ENCODE data around the gene MINAR2.

Gene MINAR2, protein sequence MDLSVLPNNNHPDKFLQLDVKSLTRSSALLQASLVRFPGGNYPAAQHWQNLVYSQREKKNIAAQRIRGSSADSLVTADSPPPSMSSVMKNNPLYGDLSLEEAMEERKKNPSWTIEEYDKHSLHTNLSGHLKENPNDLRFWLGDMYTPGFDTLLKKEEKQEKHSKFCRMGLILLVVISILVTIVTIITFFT

DNA sequence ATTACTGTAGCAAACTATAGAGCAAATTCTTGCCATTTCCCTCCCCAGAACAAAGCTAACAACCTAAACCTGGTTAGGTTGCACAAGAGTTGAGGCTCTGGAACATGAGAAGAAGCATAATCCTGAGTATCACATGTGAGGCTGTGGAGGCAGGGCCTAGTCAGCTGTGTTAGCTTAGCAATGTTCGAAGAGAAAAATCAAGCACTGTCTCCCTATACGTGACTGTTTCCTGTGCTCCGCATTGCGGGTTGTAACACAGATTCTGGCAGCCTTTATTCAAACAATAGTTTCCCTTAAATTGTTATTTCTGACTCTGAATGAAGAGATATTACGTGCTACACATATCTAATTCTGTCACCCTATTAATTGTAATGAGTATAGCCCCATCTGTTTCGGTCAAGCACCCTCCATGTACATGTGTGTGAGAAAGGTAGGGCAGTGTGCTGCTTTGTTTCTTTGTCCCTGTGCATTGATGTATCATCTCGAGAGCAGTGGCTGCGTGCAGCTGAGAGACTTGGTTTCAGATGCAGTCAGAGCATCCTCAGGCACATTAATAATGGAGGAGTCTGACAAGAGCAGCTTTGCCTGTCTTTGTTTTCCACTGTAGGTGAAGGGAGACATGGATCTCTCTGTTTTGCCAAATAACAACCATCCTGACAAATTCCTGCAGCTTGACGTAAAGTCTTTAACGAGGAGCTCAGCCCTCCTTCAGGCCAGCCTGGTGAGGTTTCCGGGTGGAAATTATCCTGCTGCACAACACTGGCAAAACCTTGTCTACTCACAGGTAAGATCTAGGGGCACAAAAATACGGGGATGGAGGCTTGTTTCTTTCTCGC, at the start of gene MINAR2:
Gene MINAR2 (plus strand): TSS at position 523 of the 836 bp plus-strand sequence. CDS start 97 bp downstream, at position 620.
- no peak for DNase-seq

DNA sequence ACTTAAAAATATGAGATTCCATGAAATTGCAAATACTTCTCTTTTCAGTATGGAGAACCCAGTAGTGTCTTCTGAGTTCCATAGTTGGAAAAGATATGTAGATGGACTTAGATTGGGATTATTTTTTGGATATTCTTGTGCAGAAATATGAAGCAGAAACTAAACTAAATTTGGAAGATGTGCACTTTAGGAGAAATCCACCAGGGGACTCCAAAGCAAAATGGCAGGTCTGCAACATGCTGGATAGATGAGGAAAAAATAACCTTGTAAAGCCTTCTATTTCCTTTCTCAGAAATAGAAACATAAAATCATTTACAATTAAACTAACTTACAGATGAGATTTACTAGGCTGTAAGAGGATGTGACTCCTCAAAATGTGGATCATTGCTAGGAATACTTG, 49.2 kb upstream of the MINAR2 start:
- DNase-seq, result no peak

DNA sequence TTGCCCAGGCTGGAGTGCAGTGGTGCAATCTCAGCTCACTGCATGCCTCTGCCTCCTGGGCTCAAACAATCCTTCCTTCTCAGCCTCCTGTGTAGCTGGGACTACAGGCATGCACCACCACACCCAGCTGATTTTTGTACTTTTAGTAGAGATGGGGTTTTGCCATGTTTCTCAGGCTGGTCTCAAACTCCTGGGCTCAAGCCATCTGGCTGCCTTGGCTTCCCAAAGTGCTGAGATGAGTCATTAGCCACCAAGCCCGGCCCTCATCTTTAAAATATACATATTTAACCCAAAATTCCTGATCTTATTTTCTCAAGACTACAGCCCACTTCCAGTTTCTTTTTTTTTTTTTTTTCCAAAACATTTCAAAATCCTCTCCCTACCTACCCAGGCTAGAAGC, 31.7 kb upstream of the MINAR2 start:
- DNase-seq, result no peak

DNA sequence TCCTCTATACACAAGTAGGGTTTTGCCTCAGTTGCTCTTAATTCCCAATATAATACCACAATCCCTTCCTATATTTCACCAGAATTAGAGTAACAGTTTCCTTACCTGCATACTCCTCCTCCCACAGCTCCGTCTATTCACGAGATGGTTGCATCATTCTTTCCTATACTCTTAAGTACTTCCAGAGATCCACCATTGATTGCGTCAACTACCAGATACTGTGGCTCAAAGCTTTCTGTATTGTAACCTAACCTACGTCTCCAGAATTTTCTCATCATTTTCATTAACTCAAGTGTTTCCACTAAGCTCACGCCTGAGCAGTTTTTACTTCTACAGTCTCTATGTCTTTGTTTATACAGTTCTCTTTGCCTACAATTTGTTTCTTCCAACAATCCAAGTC, 31.2 kb upstream of the MINAR2 start:
- no peak for DNase-seq

DNA sequence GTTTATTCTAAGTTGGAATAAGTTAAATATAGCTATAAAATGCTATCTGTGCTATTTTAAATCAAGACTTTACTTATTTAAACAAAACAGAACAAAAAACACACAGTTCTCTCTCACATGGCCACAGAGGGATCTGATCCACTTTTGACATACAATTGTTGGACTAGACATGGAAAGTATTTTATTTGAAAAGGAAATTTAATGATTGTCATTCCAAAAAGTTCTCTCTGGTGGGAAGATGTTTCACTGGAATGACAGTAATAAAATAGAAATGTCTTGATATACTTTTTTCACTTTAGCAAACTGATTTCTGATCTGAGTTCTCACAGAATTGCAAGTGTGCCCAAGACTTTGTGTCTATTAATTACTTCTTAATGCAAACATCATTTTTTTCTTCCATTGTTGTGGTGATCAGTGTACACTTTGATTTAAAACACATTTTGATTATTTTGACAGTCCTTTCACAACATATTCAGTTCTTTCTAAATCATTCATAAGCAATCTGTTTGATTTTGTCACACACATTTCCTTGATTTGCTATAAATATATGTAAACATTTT, 30.1 kb upstream of the MINAR2 start:
- no peak for DNase-seq

DNA sequence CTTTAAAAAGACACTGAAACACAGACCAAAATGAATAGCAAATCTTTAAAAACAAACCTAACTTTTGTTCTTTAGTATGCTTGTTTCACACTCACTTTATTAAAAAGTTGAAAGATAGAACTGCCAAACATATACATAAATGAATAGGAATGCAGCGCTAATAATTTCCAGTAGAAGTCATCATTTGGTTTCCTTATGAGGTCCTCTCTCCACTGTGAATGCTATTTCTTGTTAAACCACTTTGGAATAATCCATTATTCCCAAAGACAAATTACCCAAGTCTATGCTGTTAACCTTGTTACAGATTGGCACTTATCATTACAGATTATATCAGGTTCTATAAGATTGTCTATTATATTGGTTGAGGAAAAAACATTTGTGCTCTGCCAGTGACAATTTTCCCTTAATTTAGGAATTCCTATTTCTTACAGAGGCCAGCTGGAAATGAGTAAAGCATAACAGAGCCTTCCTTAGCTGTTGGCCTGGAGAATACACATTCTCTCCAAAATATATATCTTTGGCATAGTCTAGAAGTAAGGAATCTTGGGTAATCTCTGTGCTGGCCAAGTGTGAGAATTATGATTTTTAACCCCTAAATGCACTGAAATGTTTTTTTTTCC, 29.3 kb upstream of the MINAR2 start:
- DNase-seq, result no peak

DNA sequence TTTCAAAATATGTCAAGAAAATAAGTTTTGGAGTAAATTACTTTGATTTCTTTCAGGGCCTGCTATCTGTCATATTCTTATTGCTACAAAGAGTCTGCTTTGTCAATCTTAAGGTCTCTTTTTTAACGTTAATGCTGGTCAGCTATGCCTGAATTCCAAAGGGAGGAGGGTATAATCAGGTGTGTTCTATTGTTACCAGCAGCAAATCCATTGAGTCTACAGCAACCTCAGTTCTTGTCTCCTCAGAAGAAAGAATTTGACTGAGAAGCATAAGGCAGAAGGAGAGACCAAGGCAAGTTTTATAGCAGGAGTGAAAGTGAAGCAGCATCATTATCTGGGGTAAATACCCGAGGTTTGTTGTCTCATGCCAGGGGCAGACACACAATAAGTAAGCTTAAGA, 23.7 kb upstream of the MINAR2 start:
- no peak for DNase-seq

DNA sequence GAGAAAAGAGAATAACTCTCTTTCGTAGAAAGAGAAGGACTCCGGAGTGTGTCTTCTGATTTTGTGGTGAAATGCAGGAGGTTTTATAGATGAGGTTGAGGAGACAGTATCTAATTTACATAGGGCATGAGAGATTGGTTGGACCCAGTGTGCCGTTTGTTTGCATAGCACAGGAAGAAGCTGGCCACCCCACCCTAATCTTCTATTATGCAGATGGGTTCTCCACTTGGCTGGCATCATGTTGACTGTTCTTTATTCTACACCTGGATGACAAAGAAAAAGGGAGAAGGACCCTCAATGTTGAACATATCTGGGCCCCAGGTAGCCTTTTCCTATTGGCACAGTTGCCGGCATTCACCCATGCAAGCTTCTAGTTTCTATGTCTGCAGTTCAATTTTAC, 23.2 kb upstream of the MINAR2 start:
- no peak for DNase-seq

DNA sequence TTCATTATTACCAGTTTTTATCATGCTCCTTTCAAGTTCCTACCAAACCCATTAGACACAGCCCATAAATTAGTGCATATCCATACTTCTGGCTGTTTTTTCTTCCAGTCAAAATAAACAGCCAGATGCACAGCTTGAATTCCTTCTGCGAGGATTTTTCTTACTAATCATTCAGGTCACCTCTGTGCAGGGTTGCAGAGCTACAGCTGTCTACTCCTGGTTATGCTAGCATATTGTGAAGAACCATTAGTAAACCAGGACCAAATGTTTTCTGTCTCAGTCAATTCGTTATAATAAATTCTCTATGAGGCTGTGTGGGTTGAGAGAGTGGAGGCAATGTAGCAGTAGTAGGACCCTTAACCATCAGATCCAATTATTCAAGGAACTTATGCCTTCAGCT, 8.1 kb upstream of the MINAR2 start:
- DNase-seq, result no peak

DNA sequence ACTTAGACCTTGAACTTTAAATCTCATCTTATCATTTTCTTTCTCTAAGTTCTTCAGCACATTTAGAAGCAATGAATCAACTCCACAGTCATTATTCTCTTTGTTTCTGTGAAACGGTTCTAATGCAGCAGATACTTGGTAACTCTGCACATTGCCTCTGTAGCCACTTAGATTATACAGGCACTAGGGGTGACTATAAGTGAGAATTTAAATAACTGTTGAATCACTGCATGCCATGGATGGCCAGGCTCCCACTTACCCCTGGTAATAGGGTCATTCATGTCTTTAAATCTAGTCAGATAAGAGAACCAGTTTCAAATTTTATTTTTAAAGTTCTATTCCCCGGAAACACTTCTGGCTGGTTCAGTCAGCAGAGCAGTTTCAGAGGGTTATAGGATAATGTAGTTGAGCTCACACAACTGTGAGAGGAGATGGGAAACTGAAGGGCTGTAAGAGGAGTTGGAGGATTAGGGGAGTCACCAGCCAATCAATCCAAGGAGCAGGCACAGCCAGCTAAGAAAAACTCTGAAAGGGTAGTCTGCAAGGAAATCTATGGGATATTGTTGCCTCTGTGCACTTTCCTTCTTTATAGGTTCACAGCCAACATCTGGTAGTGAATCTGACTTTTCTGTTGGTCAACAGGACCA, 4.2 kb upstream of the MINAR2 start:
- no peak for DNase-seq

DNA sequence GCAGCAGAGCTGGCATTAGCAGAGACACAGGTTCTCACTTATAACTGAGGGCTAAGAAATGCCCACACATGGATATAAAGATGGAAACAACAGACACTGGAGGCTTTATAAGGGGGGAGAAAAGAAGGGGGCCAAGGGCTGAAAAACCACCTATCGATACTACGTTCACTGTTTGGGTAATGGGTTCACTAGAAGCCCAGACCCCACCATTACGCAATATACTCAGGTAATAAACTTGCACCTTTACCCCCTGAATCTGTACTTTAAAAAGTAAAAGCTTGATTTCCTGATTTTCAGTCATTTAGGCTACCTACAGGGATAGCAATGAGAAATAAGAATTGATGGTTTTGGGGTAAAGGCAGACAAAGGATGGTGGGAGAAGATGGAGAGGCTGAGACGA, 1.9 kb upstream of the MINAR2 start:
- no peak for DNase-seq

DNA sequence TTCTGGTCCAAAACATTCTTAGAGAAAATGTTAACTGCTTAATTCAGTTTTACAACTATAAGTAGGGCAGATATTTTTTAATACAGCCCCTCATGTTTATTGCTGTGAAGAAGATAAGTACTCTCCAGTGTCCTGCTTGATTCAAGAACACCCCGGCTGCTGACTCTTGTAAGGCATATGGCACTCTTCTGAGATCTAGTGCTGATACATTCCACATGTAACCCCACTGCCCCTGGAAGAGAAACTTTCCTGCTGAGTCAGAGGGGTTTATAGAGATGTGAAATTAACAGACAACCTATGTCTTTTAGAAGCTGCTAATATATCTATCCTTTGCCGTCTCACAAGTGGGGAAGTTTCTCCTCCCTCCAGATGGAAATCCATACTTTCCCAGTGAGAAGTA, 1.0 kb upstream of the MINAR2 start:
- DNase-seq, result no peak

DNA sequence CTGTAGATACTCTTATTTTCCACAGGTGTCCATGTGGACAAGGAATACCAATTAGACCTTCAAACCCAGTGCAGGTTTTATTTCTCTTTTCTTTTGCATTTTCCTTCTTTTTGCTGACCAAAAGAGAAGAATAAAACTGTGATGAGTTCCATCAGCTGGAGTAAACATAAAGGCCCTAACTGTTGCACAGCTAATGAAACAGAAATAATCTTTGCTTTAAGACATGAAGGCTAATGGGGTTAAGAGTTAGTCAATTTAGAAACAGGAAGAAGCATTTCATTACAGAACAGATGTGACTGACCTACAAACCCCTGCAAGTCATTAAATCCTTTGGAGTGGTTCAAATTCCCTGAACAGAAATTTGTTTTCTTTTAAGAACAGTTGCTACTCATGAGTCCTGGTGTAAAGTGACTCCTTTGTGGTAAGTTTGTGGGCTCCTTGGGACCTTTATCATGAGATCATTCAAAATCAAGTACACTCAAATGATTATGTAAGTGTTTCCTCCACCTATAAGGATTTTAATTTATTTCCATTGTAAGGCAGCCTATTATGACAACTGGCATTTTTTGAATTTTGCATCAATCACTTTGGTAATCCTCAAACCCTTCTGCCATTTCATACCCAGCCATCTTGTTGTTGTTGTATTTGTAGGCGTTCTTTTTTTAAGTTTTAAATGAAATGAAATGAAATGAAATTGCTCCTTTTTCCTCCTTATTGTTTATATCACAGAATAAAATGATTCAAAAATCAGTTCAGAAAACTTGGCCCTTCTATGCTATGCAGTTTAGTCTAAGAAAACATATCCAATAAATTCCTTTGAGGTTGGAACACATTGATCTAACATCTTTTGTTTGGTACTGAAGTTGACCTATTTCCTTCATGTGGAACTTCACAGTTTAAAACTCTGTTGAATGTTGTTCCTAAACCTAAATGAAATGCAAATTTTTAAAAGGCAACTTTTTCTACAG, 1.3 kb downstream of the MINAR2 start:
- DNase-seq, result no peak

DNA sequence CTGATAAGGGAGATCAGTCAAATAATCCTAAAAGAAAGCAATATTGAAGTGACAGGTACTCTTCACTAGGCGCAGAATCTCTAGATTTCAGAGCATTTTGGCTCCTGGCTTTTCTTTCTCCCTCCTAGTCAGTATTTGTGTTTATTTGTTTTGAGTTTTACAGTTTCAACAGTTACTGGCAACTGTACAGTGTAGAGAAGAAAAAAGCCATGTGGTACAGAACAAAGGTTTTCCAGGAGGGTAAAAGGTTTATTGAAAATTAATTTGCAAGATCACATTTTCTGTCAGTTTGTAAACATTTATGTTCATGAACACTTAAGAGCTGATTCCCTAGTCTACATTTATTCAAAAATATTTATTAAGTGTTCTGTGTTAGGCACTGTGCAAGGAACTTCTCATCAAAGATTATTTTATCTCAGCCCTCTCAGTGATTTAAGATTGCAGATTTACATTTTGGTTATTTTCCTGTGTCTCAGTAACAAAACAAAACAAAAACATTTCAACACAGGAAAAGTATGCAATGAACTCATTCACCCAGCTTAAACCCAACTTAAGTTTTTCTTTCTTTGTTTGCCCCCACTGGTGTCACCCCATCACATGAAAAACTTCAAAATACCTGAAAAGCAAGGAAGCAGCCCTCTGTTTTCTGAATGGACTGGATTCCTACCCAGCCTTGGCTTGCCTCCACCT, 12.9 kb downstream of the MINAR2 start:
- DNase-seq, result no peak

DNA sequence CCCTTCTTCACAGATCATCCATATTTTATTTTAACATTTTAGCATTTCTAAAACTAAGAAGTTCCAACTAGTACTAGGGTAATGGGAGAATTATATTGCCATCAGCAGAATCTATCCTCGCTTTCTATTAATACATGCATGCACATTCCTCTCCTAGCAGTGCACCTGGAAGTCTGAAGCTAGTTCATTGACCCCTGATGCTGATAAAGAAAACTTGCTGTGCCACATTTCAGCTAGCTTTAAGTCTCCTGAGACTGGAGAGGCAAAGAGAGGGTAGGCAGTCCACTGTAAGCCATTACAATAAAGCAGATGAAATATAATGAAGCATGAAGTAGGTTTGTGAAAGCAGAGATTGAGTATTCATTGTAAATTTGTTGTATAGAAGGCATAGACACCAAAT, 15.8 kb downstream of the MINAR2 start:
- DNase-seq, result no peak

DNA sequence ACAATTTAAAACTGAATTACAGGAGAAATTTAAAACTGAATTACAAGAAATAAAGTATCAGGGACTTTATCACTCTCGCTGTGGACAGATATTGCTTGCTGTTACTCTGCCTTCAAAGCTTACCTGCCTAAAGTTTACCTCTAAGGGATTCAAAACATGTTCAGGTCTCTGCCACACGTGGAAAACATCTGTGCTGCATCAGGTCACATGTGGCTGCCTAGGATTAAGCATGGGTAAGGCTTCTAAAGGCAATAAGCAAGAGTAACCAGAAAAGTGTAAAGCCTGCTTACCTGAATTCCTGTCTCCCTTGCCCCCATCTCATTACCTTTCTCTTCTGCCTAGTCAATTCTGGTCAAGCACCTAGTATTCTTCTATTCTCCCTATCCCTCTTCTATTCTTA, 18.9 kb downstream of the MINAR2 start:
- DNase-seq, result no peak

DNA sequence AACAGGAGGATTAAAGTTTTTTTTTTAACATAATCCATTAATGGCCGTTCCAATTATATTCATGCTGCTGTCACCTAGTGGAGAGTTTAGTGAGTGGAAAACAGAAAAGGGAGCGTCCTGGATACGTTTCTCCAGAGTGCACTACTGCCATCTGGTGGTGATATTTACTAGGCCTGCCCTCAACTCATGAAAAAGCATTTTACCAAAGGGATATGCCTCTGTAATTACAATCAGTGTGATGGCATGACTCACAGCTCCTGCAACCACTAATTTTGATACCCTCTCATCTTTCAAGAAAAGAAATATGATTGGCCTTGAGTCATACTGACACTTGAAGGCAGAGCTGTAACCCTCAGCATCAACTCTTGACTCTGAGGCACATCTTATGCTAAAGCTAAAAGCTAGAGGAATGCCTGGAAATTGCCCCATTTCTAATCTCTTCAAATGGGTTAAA, 20.1 kb downstream of the MINAR2 start:
- peak; percentile 73 for DNase-seq

DNA sequence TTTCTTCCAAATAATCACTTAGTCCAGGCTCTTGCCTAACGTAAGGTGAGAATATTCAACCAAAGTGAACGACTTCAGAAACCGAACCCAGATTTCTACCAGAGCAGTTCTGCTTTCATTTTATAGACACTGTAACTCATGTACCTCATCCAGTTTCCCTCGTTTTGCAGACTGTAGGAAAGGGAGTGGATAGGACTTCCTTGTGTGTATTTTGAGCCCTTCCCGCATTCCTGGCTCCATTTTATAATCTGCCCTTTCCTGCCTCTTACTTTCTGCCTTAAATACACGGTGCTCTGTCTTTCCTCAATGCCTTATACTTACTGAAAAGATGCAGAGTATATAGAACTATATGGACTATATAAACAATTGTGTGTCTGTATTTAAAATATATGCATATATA, 20.8 kb downstream of the MINAR2 start:
- DNase-seq, result no peak

DNA sequence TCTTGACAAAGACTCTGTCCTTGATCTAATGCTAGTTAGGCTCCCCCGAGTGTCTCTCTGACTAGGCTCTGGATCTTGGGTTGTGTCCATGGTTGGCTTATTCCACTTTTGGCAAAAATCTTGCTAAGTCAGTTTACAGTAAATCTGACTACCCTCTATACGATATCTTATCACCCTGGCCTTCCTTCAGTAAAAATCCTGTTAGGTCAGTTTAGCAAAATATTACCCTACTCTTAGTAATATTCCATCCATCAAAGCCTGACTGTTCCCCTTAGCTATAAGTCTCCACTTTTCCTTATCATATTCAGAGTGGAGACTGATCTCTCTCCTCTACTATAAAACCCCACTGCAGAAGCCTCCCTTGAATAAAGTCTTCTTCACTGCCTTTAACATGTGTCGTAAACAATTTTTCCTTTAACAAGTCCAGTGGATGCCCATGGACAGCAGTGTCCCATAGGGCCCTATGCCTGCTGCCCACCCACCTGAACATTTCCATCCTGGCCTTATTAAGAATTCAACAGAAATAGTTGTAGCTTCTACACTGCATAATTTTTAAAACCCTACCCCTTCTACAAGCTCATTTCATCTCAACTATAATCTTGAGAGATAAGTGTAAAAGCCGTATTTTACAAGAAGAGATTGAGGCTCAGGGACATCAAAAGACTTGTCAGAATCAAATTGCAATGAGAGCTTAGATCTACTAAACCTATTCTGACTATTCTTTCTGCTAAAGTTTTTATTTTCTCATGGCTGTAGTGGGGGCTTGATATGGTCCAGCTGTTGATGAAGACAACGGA, 22.3 kb downstream of the MINAR2 start:
- DNase-seq, result no peak

DNA sequence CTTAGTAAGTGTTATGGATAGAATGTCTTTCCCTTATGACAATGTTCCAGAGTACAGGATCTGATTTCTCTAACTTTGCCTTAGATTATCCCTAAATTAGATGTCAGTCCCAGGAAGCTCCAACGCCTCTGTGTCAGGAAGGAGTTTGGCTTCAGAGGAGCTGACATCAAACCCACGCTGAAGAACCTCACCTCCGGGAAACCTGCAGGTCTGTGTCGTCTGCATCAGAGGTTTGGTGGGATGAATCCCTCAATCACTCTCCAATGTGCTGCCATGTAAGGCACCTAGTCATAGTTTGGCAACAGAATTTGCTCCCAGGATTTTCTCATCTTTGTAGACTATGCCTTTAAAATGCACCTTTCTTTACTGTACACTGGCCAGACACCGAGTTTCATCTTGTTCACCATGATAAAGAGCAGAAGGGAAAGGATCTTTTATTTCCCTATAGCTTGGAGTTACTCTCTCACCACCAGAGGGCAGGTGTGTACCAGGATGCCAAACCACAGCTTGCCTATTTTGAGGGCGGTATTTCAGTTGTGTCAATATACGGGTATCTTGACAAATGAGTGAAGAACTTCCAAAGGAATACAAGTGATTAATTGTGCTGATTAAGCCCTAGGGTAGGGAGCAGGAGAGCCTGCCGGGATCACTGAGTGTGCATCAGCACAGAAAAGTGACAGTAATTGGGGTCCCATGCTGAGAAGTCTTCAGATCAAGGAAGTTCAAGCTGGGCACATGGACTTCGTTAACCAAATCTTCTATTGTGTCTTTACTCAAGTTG, 23.4 kb downstream of the MINAR2 start:
- DNase-seq, result peak; percentile 15
